ENCODE data around the gene MICU1. TPM values are rescaled to one million over a fixed set of nuclear protein-coding genes. Genes with fewer than 3 reads are reported as not detected.

MICU1 gene
- total RNA-seq, 1 experiment from 2014 or later, result 36.0 TPM

GRCh38 chr10:72525689-72526088 is 100.2 kb downstream of the MICU1 start:
- no peaks in the 10 kb centered on the region for H3K4me1 Mint-ChIP-seq
- CTCF ChIA-PET, result interaction anchor here (0.6 to 1.8 kb wide), 2 partner anchors 309 to 768 kb away, joined by 3 to 4 read pairs; no protein-coding TSS in a partner anchor

GRCh38 chr10:72525277-72525676 is 100.6 kb downstream of the MICU1 start:
- Mint-ChIP-seq H3K27ac (no peak overlapping the region), H3K4me1 (no peaks in the 10 kb centered on the region), H3K27me3 (ENCODE audit: low read depth) (no peaks in the 10 kb centered on the region), H3K4me3 (no peak overlapping the region), H3K9me3 (no peaks in the 10 kb centered on the region), H3K36me3 (no peaks in the 10 kb centered on the region)
- CTCF ChIA-PET, result interaction anchor here (0.6 to 1.8 kb wide), 2 partner anchors 309 to 768 kb away, joined by 3 to 4 read pairs; no protein-coding TSS in a partner anchor
- ATAC-seq (no peak), DNase-seq (ENCODE audit: low spot score) (no peak)
- POLR2A ChIA-PET, result no interaction called here
- no peak for TF ChIP-seq ERG (CRISPR knock-in tag; IDR thresholded peaks at IDR 0.05)
- no peak for TF ChIP-seq ZNF425 (CRISPR knock-in tag; conservative IDR thresholded peaks at IDR 0.05)
- no peak for TF ChIP-seq E2F1 (CRISPR knock-in tag; IDR thresholded peaks at IDR 0.05)
- TF ChIP-seq ZBTB43 (CRISPR knock-in tag; IDR thresholded peaks at IDR 0.05), result no peak
- TF ChIP-seq KAT7 (CRISPR knock-in tag; IDR thresholded peaks at IDR 0.05; ENCODE audit: borderline replicate concordance), result no peak
- no peak for TF ChIP-seq SP1 (CRISPR knock-in tag; conservative IDR thresholded peaks at IDR 0.05)
- TF ChIP-seq CREM (CRISPR knock-in tag; IDR thresholded peaks at IDR 0.05), result no peak
- no peak for TF ChIP-seq ZNF121 (CRISPR knock-in tag; IDR thresholded peaks at IDR 0.05)
- TF ChIP-seq TEAD1 (CRISPR knock-in tag; IDR thresholded peaks at IDR 0.05), result no peak
- no peak for TF ChIP-seq ZNF423 (CRISPR knock-in tag; IDR thresholded peaks at IDR 0.05)
- no peak for TF ChIP-seq AR (CRISPR knock-in tag; IDR thresholded peaks at IDR 0.05)
- TF ChIP-seq ZNF512 (CRISPR knock-in tag; IDR thresholded peaks at IDR 0.05; ENCODE audit: borderline replicate concordance), result no peak

More at GRCh38 chr10:72525689-72526088, 100.2 kb downstream of the MICU1 start:
- no peak for DNase-seq (ENCODE audit: low spot score)
- Mint-ChIP-seq H3K36me3 (no peaks in the 10 kb centered on the region), H3K9me3 (no peaks in the 10 kb centered on the region), H3K27me3 (ENCODE audit: low read depth) (no peaks in the 10 kb centered on the region), H3K27ac (no peak overlapping the region), H3K4me3 (no peak overlapping the region)
- no peak for ATAC-seq
- POLR2A ChIA-PET, result no interaction called here
- TF ChIP-seq ZNF138 (CRISPR knock-in tag; conservative IDR thresholded peaks at IDR 0.05) (no peak), RELA (CRISPR knock-in tag; IDR thresholded peaks at IDR 0.05; ENCODE audit: borderline replicate concordance) (no peak), AFF4 (CRISPR knock-in tag; IDR thresholded peaks at IDR 0.05; ENCODE audit: borderline replicate concordance) (no peak)
